Liver (tissue), 9 donors: ENCODE results near the gene TEX53. TPM values are rescaled to one million over a fixed set of nuclear protein-coding genes. Genes with fewer than 3 reads are reported as not detected.

ENCODE experiments used
- DNase-seq: peaks from one replicate; pipeline ENCODE4 v3.0.0-alpha.2; 2017; ENCODE audit warnings: low spot score
- H3K27ac ChIP-seq, 2 donors: one replicate each; pipeline ENCODE4 v1.7.0; 2013; ENCODE audit warnings: inconsistent platforms in 2 of 2, low read length in 2 of 2, control low read depth in 1 of 2, low read depth in 1 of 2, mild to moderate bottlenecking in 1 of 2
- H3K27me3 ChIP-seq, 4 donors: one replicate each; pipeline versions ENCODE4 v1.6.1 to v1.7.0; 2013; ENCODE audit warnings: low read length in 3 of 4, inconsistent platforms in 1 of 4, mild to moderate bottlenecking in 1 of 4, moderate library complexity in 1 of 4; ENCODE audit not compliant: control insufficient read depth in 4 of 4, insufficient read depth in 4 of 4
- H3K36me3 ChIP-seq, 4 donors: one replicate each; pipeline versions ENCODE4 v1.6.1 to v1.7.0; 2013; ENCODE audit warnings: low read length in 3 of 4, mild to moderate bottlenecking in 3 of 4, low read depth in 1 of 4, moderate library complexity in 1 of 4; ENCODE audit not compliant: control insufficient read depth in 4 of 4, insufficient read depth in 3 of 4
- H3K4me1 ChIP-seq, 4 donors: one replicate each; pipeline versions ENCODE4 v1.6.1 to v1.7.0; 2013; ENCODE audit warnings: low read length in 3 of 4, mild to moderate bottlenecking in 3 of 4, moderate library complexity in 1 of 4; ENCODE audit not compliant: control insufficient read depth in 4 of 4, insufficient read depth in 4 of 4
- H3K4me3 ChIP-seq, 3 donors: one replicate each; pipeline versions ENCODE4 v1.6.1 to v1.7.0; 2013; ENCODE audit warnings: low read length in 3 of 3, control low read depth in 1 of 3, low read depth in 1 of 3, mild to moderate bottlenecking in 1 of 3
- H3K9ac ChIP-seq, 2 donors: one replicate each; pipeline ENCODE4 v1.7.0; 2013; ENCODE audit warnings: low read length in 2 of 2, mild to moderate bottlenecking in 2 of 2, moderate library complexity in 2 of 2, control low read depth in 1 of 2, low read depth in 1 of 2
- H3K9me3 ChIP-seq, 4 donors: one replicate each; pipeline versions ENCODE4 v1.6.1 to v1.7.0; 2013; ENCODE audit warnings: low read length in 3 of 4; ENCODE audit not compliant: control insufficient read depth in 4 of 4
- ATF3 ChIP-seq: IDR thresholded peaks from 2 replicates; pipeline ENCODE4 v1.6.1; 2016; ENCODE audit warnings: antibody characterized with exemption
- CTCF ChIP-seq: fragments of 150-350 bp; IDR thresholded peaks from 2 replicates; pipeline ENCODE4 v1.5.1; 2017; ENCODE audit warnings: improper control_type of control experiment, low read depth, low read length; ENCODE audit not compliant: missing input control
- EGR1 ChIP-seq, 2 donors: IDR thresholded peaks; 2 replicates each; pipeline ENCODE4 v1.6.1; 2016 to 2018; ENCODE audit warnings: antibody characterized with exemption in 2 of 2, low read depth in 2 of 2
- FOXA2 ChIP-seq: IDR thresholded peaks from 2 replicates; pipeline ENCODE4 v1.6.1; 2016; ENCODE audit warnings: antibody characterized with exemption
- GABPA ChIP-seq, 2 donors: IDR thresholded peaks in 1 of 2; conservative IDR thresholded peaks in 1 of 2; 2 replicates each; pipeline ENCODE4 v1.6.1; 2016; ENCODE audit warnings: antibody characterized with exemption in 2 of 2, mild to moderate bottlenecking in 1 of 2, moderate library complexity in 1 of 2
- HNF4G ChIP-seq: IDR thresholded peaks from 2 replicates; pipeline ENCODE4 v1.6.1; 2016; ENCODE audit warnings: antibody characterized with exemption
- JUND ChIP-seq, 2 donors: IDR thresholded peaks; 2 replicates each; pipeline ENCODE4 v1.6.1; 2016; ENCODE audit warnings: antibody characterized with exemption in 2 of 2
- NR2F2 ChIP-seq: IDR thresholded peaks from 2 replicates; pipeline ENCODE4 v1.6.1; 2016; ENCODE audit warnings: antibody characterized with exemption
- REST ChIP-seq: IDR thresholded peaks from 2 replicates; pipeline ENCODE4 v1.6.1; 2016; ENCODE audit warnings: antibody characterized with exemption, mild to moderate bottlenecking
- SP1 ChIP-seq: IDR thresholded peaks from 2 replicates; pipeline ENCODE4 v1.6.1; 2018; ENCODE audit warnings: antibody characterized with exemption, mild to moderate bottlenecking
- YY1 ChIP-seq: IDR thresholded peaks from 2 replicates; pipeline ENCODE4 v1.6.1; 2016; ENCODE audit warnings: antibody characterized with exemption, mild to moderate bottlenecking
- ZBTB33 ChIP-seq: IDR thresholded peaks from 2 replicates; pipeline ENCODE4 v1.6.1; 2016; ENCODE audit warnings: antibody characterized with exemption
- WGBS: extraction: QIAGEN DNeasy Blood & Tissue Kit; methylation state at CpG from one replicate; pipeline ENCODE4 v1.1.7; 2013; 5-methylcytosine and 5-hydroxymethylcytosine counted together
- polyA plus RNA-seq, 2 donors: library from polyadenylated mRNA; stranded (reverse) in 1 of 2; unstranded in 1 of 2; fragments of 200-250 nt in 1 of 2; fragments of >200 nt in 1 of 2; fragmentation: Nextera tagmentation in 1 of 2; extraction: Ambion mirVana in 1 of 2; gene quantifications; one replicate each; pipeline versions ENCODE4 v1.2.1 to v1.2.3, GENCODE V29; 2013 to 2015
- total RNA-seq, 2 donors: library from RNA; depleted of rRNA; stranded (reverse); fragments of >200 nt; gene quantifications; one replicate each; pipeline ENCODE4 v1.2.3, GENCODE V29; 2014
- donor health status: healthy.
- donor health status: healthy.
- donor health status: healthy.
- donor health status: healthy.
- donor health status: healthy.

The TEX53 gene
- total and polyA plus RNA-seq, 4 donors: not detected

GRCh38 chr9:114621561-114621960 lies 36.0 kb downstream of the TEX53 start:
- no peak overlapping the region for H3K4me3 ChIP-seq
- H3K9me3 ChIP-seq: no peaks in the 10 kb centered on the region
- WGBS: 95% methylated on average over 7 of the region's 7 CpGs
- no peaks in the 10 kb centered on the region for H3K36me3 ChIP-seq
- no peak for TF ChIP-seq YY1
- no peak for TF ChIP-seq EGR1 (IDR thresholded peaks at IDR 0.05; ENCODE audit: low read depth in 2 of 2)
- DNase-seq: no peak
- no peaks in the 10 kb centered on the region for H3K27me3 ChIP-seq
- H3K4me1 ChIP-seq: no peaks in the 10 kb centered on the region
- no peak overlapping the region for H3K27ac ChIP-seq
- no peak overlapping the region for H3K9ac ChIP-seq

GRCh38 chr9:114619191-114619761 lies 38.3 kb downstream of the TEX53 start:
- no peak for DNase-seq

GRCh38 chr9:114616684-114617520 lies 40.7 kb downstream of the TEX53 start:
- Histone ChIP-seq H3K9ac (no peak overlapping the region), H3K4me3 (no peak overlapping the region), H3K36me3 (no peaks in the 10 kb centered on the region), H3K27ac (no peak overlapping the region), H3K27me3 (no peaks in the 10 kb centered on the region), H3K4me1 (peaks cover 0 to 10% (median 5%) of the 10 kb centered on the region in 4 donors), H3K9me3 (no peaks in the 10 kb centered on the region)
- 54% methylated on average over 4 of the region's 4 CpGs for WGBS
- TF ChIP-seq SP1: no peak
- peak; percentile 44 for DNase-seq

More at GRCh38 chr9:114619191-114619761, 38.3 kb downstream of the TEX53 start:
- WGBS: 73% methylated on average over 13 of the region's 13 CpGs
- H3K9ac ChIP-seq: no peak overlapping the region
- H3K4me1 ChIP-seq: no peaks in the 10 kb centered on the region
- no peaks in the 10 kb centered on the region for H3K36me3 ChIP-seq
- H3K9me3 ChIP-seq: no peaks in the 10 kb centered on the region
- no peak for TF ChIP-seq REST
- no peak overlapping the region for H3K27ac ChIP-seq
- H3K4me3 ChIP-seq: no peak overlapping the region
- no peaks in the 10 kb centered on the region for H3K27me3 ChIP-seq

GRCh38 chr9:114614373-114614772 lies 43.2 kb downstream of the TEX53 start:
- Histone ChIP-seq H3K27me3 (no peaks in the 10 kb centered on the region), H3K4me3 (no peak overlapping the region), H3K9me3 (no peaks in the 10 kb centered on the region), H3K36me3 (no peaks in the 10 kb centered on the region), H3K9ac (no peak overlapping the region), H3K4me1 (peaks cover 0 to 19% (median 6%) of the 10 kb centered on the region in 4 donors), H3K27ac (no peak overlapping the region)
- DNase-seq: no peak
- TF ChIP-seq NR2F2 (no peak), GABPA (IDR thresholded peaks at IDR 0.05 in 1 of 2, conservative IDR thresholded peaks at IDR 0.05 in 1 of 2) (no peak), FOXA2 (no peak), YY1 (no peak), ATF3 (no peak), HNF4G (no peak), CTCF (no peak), EGR1 (IDR thresholded peaks at IDR 0.05; ENCODE audit: low read depth in 2 of 2) (no peak), ZBTB33 (no peak), JUND (IDR thresholded peaks at IDR 0.05) (no peak)
- 93% methylated on average over 3 of the region's 3 CpGs for WGBS
